DMS 273 (cell line): ENCODE data around the gene LMX1B.

Source experiments
- DNase-seq: peaks from one replicate; lab custom pipeline; 2025; ENCODE audit not compliant: unreplicated experiment; lab: John Stamatoyannopoulos, UW

LMX1B gene

GRCh38 chr9:126693428-126693944 lies 79.8 kb downstream of the LMX1B start:
- DNase-seq: no peak

GRCh38 chr9:126694206-126695081 lies 80.7 kb downstream of the LMX1B start:
- DNase-seq: no peak

GRCh38 chr9:126695186-126695585 lies 81.5 kb downstream of the LMX1B start:
- DNase-seq: no peak

- no peak for DNase-seq
These were observed 82.1 kb downstream of the LMX1B start for GRCh38 chr9:126695701-126696400.

GRCh38 chr9:126696401-126697145 lies 82.8 kb downstream of the LMX1B start:
- DNase-seq: no peak

- no peak for DNase-seq
These were observed 83.6 kb downstream of the LMX1B start for GRCh38 chr9:126697330-126697729.

GRCh38 chr9:126698251-126698650 lies 84.5 kb downstream of the LMX1B start:
- no peak for DNase-seq

GRCh38 chr9:126698756-126699155 lies 85.0 kb downstream of the LMX1B start:
- DNase-seq: no peak

- no peak for DNase-seq
These were observed 85.7 kb downstream of the LMX1B start for GRCh38 chr9:126699401-126699881.

GRCh38 chr9:126700296-126700695 lies 86.6 kb downstream of the LMX1B start:
- no peak for DNase-seq

- no peak for DNase-seq
These were observed 87.4 kb downstream of the LMX1B start for GRCh38 chr9:126700903-126701812.

GRCh38 chr9:126701813-126702140 lies 88.0 kb downstream of the LMX1B start:
- DNase-seq: no peak

- DNase-seq: peak; percentile 36
These were observed 88.6 kb downstream of the LMX1B start for GRCh38 chr9:126702151-126703001.

- no peak for DNase-seq
These were observed 89.5 kb downstream of the LMX1B start for GRCh38 chr9:126703002-126703865.

GRCh38 chr9:126703866-126704156 lies 90.1 kb downstream of the LMX1B start:
- no peak for DNase-seq

GRCh38 chr9:126704157-126704891 lies 90.6 kb downstream of the LMX1B start:
- DNase-seq: peak; percentile 58

- DNase-seq: peak; percentile 88
These were observed 91.4 kb downstream of the LMX1B start for GRCh38 chr9:126704892-126705766.
